ENCODE measurements around the gene TMEM165.

Gene TMEM165

GRCh38 chr4:55469979-55470378, 74.2 kb downstream of the TMEM165 start:
- TF ChIP-seq POLR2AphosphoS5 (IDR thresholded peaks at IDR 0.05; ENCODE audit: low read depth, low read length), result no peak
- no peak for TF ChIP-seq FOXP2 (optimal IDR thresholded peaks at IDR 0.05; ENCODE audit: borderline replicate concordance, extremely low read depth, extremely low read length, insufficient read depth)
- TF ChIP-seq TAF1 (IDR thresholded peaks at IDR 0.05; ENCODE audit: borderline replicate concordance, insufficient read depth, low read length), result no peak
- TF ChIP-seq REST (IDR thresholded peaks at IDR 0.05; ENCODE audit: insufficient read depth in 1 of 2, low read depth in 2 of 2, low read length in 2 of 2), result no peak
- TF ChIP-seq SIN3A (IDR thresholded peaks at IDR 0.05; ENCODE audit: borderline replicate concordance, insufficient read depth, low read length), result no peak

All from PFSK-1 (cell line).